Thoracic aorta (tissue), 2 donors: ENCODE data around the gene AGAP2. TPM values are rescaled to one million over a fixed set of nuclear protein-coding genes. Genes with fewer than 3 reads are reported as not detected.
A peak's percentile ranks its signal among the peaks of the same experiment; 100 is the strongest.

Experiments
- ATAC-seq: fragments of 150-250 bp; one replicate; pipeline ENCODE4 v1.8.0; 2017; ENCODE audit warnings: low read depth; ENCODE audit not compliant: insufficient number of reproducible peaks, low FRiP score
- DNase-seq: peaks from one replicate; pipeline ENCODE4 v3.0.0-alpha.2; 2020; ENCODE audit warnings: low spot score
- H3K27ac ChIP-seq, 2 donors: fragments of 200-600 bp; sonication (generic); 1 replicate in 1 of 2; 2 replicates in 1 of 2; pipeline ENCODE4 v1.5.1; 2016; ENCODE audit warnings: mild to moderate bottlenecking in 2 of 2, moderate library complexity in 2 of 2
- H3K27me3 ChIP-seq: fragments of 200-600 bp; sonication (generic); replicated peaks from 2 replicates; pipeline ENCODE4 v1.6.0; 2016; ENCODE audit warnings: mild to moderate bottlenecking; ENCODE audit not compliant: insufficient read depth
- H3K36me3 ChIP-seq: fragments of 200-600 bp; sonication (generic); one replicate; pipeline ENCODE4 v1.5.1; 2016
- H3K4me1 ChIP-seq, 2 donors: fragments of 200-600 bp; sonication (generic); 1 replicate in 1 of 2; 2 replicates in 1 of 2; pipeline versions ENCODE4 v1.5.1 to v1.6.0; 2016; ENCODE audit warnings: low read depth in 2 of 2, mild to moderate bottlenecking in 1 of 2; ENCODE audit not compliant: control insufficient read depth in 1 of 2
- H3K4me3 ChIP-seq: fragments of 200-600 bp; sonication (generic); 2 replicates; pipeline ENCODE4 v1.5.1; 2016; ENCODE audit warnings: mild to moderate bottlenecking
- H3K9me3 ChIP-seq: fragments of 200-600 bp; sonication (generic); 2 replicates; pipeline ENCODE4 v1.5.1; 2016
- CTCF ChIP-seq: fragments of 200-600 bp; sonication (generic); IDR thresholded peaks from one replicate; pipeline ENCODE4 v1.5.1; 2019; ENCODE audit warnings: antibody characterized with exemption
- total RNA-seq, 2 donors: library from RNA; depleted of rRNA; stranded (reverse); fragments of >200 nt; gene quantifications; one replicate each; pipeline versions ENCODE4 v1.1.0 to v1.2.3, GENCODE V29; 2016

The AGAP2 gene
- total RNA-seq, 2 donors from 2014 or later = 1.2 to 3.5 TPM

- Histone ChIP-seq H3K9me3 (no peaks in the 10 kb centered on the region), H3K4me3 (peak within 1 kb of the TSS; percentile 97), H3K27me3 (no peaks in the 10 kb centered on the region), H3K27ac (peak within 1 kb of the TSS; percentile 94 to 98), H3K4me1 (peaks cover 9 to 24% of the 10 kb centered on the region in 2 donors), H3K36me3 (peaks cover 8% of the 10 kb centered on the region)
- peak; percentile 20 for ATAC-seq
- peak; percentile 36 for DNase-seq
- TF ChIP-seq CTCF = no peak
Measured at GRCh38 chr12:57772429-57773322, 34.1 kb upstream of the AGAP2 start, which contains the start of gene EEF1AKMT3. Gene EEF1AKMT3, plus strand, starts transcription at chr12:57772614. Its CDS starts 111 bp downstream, at chr12:57772725.

GRCh38 chr12:57771873-57772428, 33.4 kb upstream of the AGAP2 start, which contains the start of gene METTL1:
Gene METTL1, minus strand, starts transcription at chr12:57772105. Its CDS starts 22 bp downstream, at chr12:57772083.
- DNase-seq (peak; percentile 88), ATAC-seq (peak; percentile 86)
- Histone ChIP-seq H3K27ac (peak within 1 kb of the TSS; percentile 94 to 98), H3K4me1 (peaks cover 9 to 26% of the 10 kb centered on the region in 2 donors), H3K27me3 (no peaks in the 10 kb centered on the region), H3K4me3 (peak within 1 kb of the TSS; percentile 97), H3K36me3 (peaks cover 8% of the 10 kb centered on the region), H3K9me3 (no peaks in the 10 kb centered on the region)
- no peak for TF ChIP-seq CTCF

GRCh38 chr12:57771236-57771872, 32.8 kb upstream of the AGAP2 start:
- H3K4me3 ChIP-seq = peak overlapping the region; percentile 97
- no peak for TF ChIP-seq CTCF

GRCh38 chr12:57770734-57771133, 32.2 kb upstream of the AGAP2 start:
- peak overlapping the region in 1 of 2 donors; percentile 94 for H3K27ac ChIP-seq
- DNase-seq (no peak), ATAC-seq (no peak)
- H3K9me3 ChIP-seq = no peaks in the 10 kb centered on the region
- H3K36me3 ChIP-seq = peaks cover 3% of the 10 kb centered on the region
- no peak overlapping the region for H3K4me3 ChIP-seq
- H3K27me3 ChIP-seq = no peaks in the 10 kb centered on the region
- TF ChIP-seq CTCF = no peak
- peaks cover 13 to 38% of the 10 kb centered on the region in 2 donors for H3K4me1 ChIP-seq

More at GRCh38 chr12:57771236-57771872, 32.8 kb upstream of the AGAP2 start:
- peak; percentile 47 for ATAC-seq
- Histone ChIP-seq H3K27me3 (no peaks in the 10 kb centered on the region), H3K4me1 (peaks cover 9 to 32% of the 10 kb centered on the region in 2 donors), H3K36me3 (peaks cover 8% of the 10 kb centered on the region), H3K9me3 (no peaks in the 10 kb centered on the region), H3K27ac (peak overlapping the region; percentile 94 to 98)
- DNase-seq = peak; percentile 87

GRCh38 chr12:57769594-57769993, 31.1 kb upstream of the AGAP2 start:
- Histone ChIP-seq H3K4me3 (no peak overlapping the region), H3K4me1 (peaks cover 23 to 49% of the 10 kb centered on the region in 2 donors), H3K9me3 (no peaks in the 10 kb centered on the region), H3K27ac (no peak overlapping the region), H3K36me3 (no peaks in the 10 kb centered on the region), H3K27me3 (no peaks in the 10 kb centered on the region)
- no peak for TF ChIP-seq CTCF
- ATAC-seq (no peak), DNase-seq (no peak)
